Stimulated activated naive CD8-positive, alpha-beta T cell treated with anti-CD3 and anti-CD28 coated beads, Interleukin-15, amount 100 ng/mL, for 72 hours (primary cell): ENCODE results near the gene SH3BP1.

Source experiments
- ATAC-seq: fragments of 150-1000 bp; cut with Tn5 transposase; 2 replicates; pipeline ENCODE4 v1.10.0; 2021; ENCODE audit warnings: mild to moderate bottlenecking, moderate library complexity
- DNase-seq, 2 donors: peaks; one replicate each; pipeline ENCODE4 v3.0.0; 2021 to 2022
- H3K27ac Mint-ChIP-seq, 2 donors: one replicate each; pipeline ENCODE4 v1.8.0; 2022; ENCODE audit warnings: mild to moderate bottlenecking in 2 of 2, mixed read lengths in 2 of 2, moderate library complexity in 2 of 2
- H3K27me3 Mint-ChIP-seq: one replicate; pipeline ENCODE4 v1.8.0; 2022; ENCODE audit warnings: mixed read lengths
- H3K4me1 Mint-ChIP-seq: one replicate; pipeline ENCODE4 v1.8.0; 2022; ENCODE audit warnings: mild to moderate bottlenecking, mixed read lengths
- H3K4me3 Mint-ChIP-seq, 2 donors: one replicate each; pipeline ENCODE4 v1.8.0; 2022; ENCODE audit warnings: mild to moderate bottlenecking in 2 of 2, mixed read lengths in 2 of 2, moderate library complexity in 1 of 2
- H3K9me3 Mint-ChIP-seq, 2 donors: one replicate each; pipeline ENCODE4 v1.8.0; 2022; ENCODE audit warnings: mixed read lengths in 2 of 2

Gene SH3BP1

GRCh38 chr22:37635157-37635556 is 4.3 kb upstream of the SH3BP1 start:
- Mint-ChIP-seq H3K27me3 (no peaks in the 10 kb centered on the region), H3K9me3 (no peaks in the 10 kb centered on the region), H3K4me3 (peak overlapping the region; percentile 73 to 86), H3K4me1 (peaks cover 86% of the 10 kb centered on the region), H3K27ac (peak overlapping the region in 1 of 2 donors; percentile 91)
- no peak for DNase-seq
- ATAC-seq: no peak

- Mint-ChIP-seq H3K27me3 (no peaks in the 10 kb centered on the region), H3K4me3 (peak overlapping the region in 1 of 2 donors; percentile 71), H3K4me1 (peaks cover 89% of the 10 kb centered on the region), H3K27ac (peak overlapping the region; percentile 12 to 88), H3K9me3 (no peaks in the 10 kb centered on the region)
- ATAC-seq (no peak), DNase-seq (peak in 1 of 2 donors; percentile 57)
These were observed 3.1 kb upstream of the SH3BP1 start for GRCh38 chr22:37636186-37636948.

GRCh38 chr22:37636949-37637273 is 2.6 kb upstream of the SH3BP1 start:
- ATAC-seq (no peak), DNase-seq (no peak)
- Mint-ChIP-seq H3K27me3 (no peaks in the 10 kb centered on the region), H3K27ac (peak overlapping the region in 1 of 2 donors; percentile 88), H3K4me3 (peak overlapping the region in 1 of 2 donors; percentile 71), H3K9me3 (no peaks in the 10 kb centered on the region), H3K4me1 (peaks cover 89% of the 10 kb centered on the region)

- H3K27ac Mint-ChIP-seq: peak overlapping the region; percentile 46 to 61
- H3K4me1 Mint-ChIP-seq: peaks cover 89% of the 10 kb centered on the region
- H3K9me3 Mint-ChIP-seq: no peaks in the 10 kb centered on the region
- H3K4me3 Mint-ChIP-seq: peak overlapping the region; percentile 98
- DNase-seq (peak; percentile 42 to 44), ATAC-seq (peak; percentile 15)
- H3K27me3 Mint-ChIP-seq: no peaks in the 10 kb centered on the region
These were observed 939 bp upstream of the SH3BP1 start for GRCh38 chr22:37638391-37639069.

GRCh38 chr22:37639771-37640590 is 512 bp downstream of the SH3BP1 start:
- Mint-ChIP-seq H3K27ac (peak overlapping the region; percentile 98 to 99), H3K27me3 (no peaks in the 10 kb centered on the region), H3K4me3 (peak overlapping the region; percentile 98), H3K9me3 (no peaks in the 10 kb centered on the region), H3K4me1 (peaks cover 89% of the 10 kb centered on the region)
- DNase-seq: peak in 1 of 2 donors; percentile 35
- peak; percentile 9 for ATAC-seq

- Mint-ChIP-seq H3K27me3 (no peaks in the 10 kb centered on the region), H3K27ac (peak overlapping the region; percentile 98 to 99), H3K9me3 (no peaks in the 10 kb centered on the region), H3K4me3 (peak overlapping the region; percentile 98), H3K4me1 (peaks cover 81% of the 10 kb centered on the region)
- DNase-seq (no peak), ATAC-seq (no peak)
These were observed 1.4 kb downstream of the SH3BP1 start for GRCh38 chr22:37640591-37641560.

- Mint-ChIP-seq H3K27ac (peak overlapping the region in 1 of 2 donors; percentile 2), H3K9me3 (no peaks in the 10 kb centered on the region), H3K4me1 (peaks cover 77% of the 10 kb centered on the region)
These were observed 2.1 kb downstream of the SH3BP1 start for GRCh38 chr22:37641561-37641949.

GRCh38 chr22:37643225-37643847 is 3.9 kb downstream of the SH3BP1 start:
- peak overlapping the region; percentile 36 to 56 for H3K4me3 Mint-ChIP-seq
- DNase-seq: peak; percentile 84 to 85
- no peaks in the 10 kb centered on the region for H3K9me3 Mint-ChIP-seq
- peaks cover 66% of the 10 kb centered on the region for H3K4me1 Mint-ChIP-seq
- no peaks in the 10 kb centered on the region for H3K27me3 Mint-ChIP-seq
- H3K27ac Mint-ChIP-seq: peak overlapping the region in 1 of 2 donors; percentile 59
- ATAC-seq: peak; percentile 73

More at GRCh38 chr22:37641561-37641949, 2.1 kb downstream of the SH3BP1 start:
- H3K27me3 Mint-ChIP-seq: no peaks in the 10 kb centered on the region
- DNase-seq (no peak), ATAC-seq (no peak)
- peak overlapping the region; percentile 98 for H3K4me3 Mint-ChIP-seq

GRCh38 chr22:37647317-37647716 is 7.8 kb downstream of the SH3BP1 start:
- no peaks in the 10 kb centered on the region for H3K27me3 Mint-ChIP-seq
- ATAC-seq (no peak), DNase-seq (no peak)
- H3K4me1 Mint-ChIP-seq: peaks cover 36% of the 10 kb centered on the region
- no peaks in the 10 kb centered on the region for H3K9me3 Mint-ChIP-seq
- H3K27ac Mint-ChIP-seq: peak overlapping the region in 1 of 2 donors; percentile 6
- no peak overlapping the region for H3K4me3 Mint-ChIP-seq

- Mint-ChIP-seq H3K9me3 (no peaks in the 10 kb centered on the region), H3K27me3 (no peaks in the 10 kb centered on the region), H3K27ac (peak overlapping the region in 1 of 2 donors; percentile 6), H3K4me1 (peaks cover 30% of the 10 kb centered on the region), H3K4me3 (no peak overlapping the region)
- no peak for ATAC-seq
- DNase-seq: no peak
These were observed 8.5 kb downstream of the SH3BP1 start for GRCh38 chr22:37647928-37648327.

GRCh38 chr22:37650463-37651136 is 11.1 kb downstream of the SH3BP1 start:
- peaks cover 9% of the 10 kb centered on the region for H3K4me1 Mint-ChIP-seq
- ATAC-seq: no peak
- H3K27ac Mint-ChIP-seq: no peak overlapping the region
- H3K9me3 Mint-ChIP-seq: no peaks in the 10 kb centered on the region
- H3K27me3 Mint-ChIP-seq: no peaks in the 10 kb centered on the region
- H3K4me3 Mint-ChIP-seq: no peak overlapping the region
- no peak for DNase-seq

GRCh38 chr22:37654563-37655251 is 15.2 kb downstream of the SH3BP1 start:
- DNase-seq: no peak
- Mint-ChIP-seq H3K27me3 (no peaks in the 10 kb centered on the region), H3K27ac (peak overlapping the region in 1 of 2 donors; percentile 20), H3K9me3 (no peaks in the 10 kb centered on the region), H3K4me1 (peaks cover 23% of the 10 kb centered on the region), H3K4me3 (no peak overlapping the region)
- ATAC-seq: no peak

- ATAC-seq (no peak), DNase-seq (no peak)
- peaks cover 28% of the 10 kb centered on the region for H3K4me1 Mint-ChIP-seq
- H3K27me3 Mint-ChIP-seq: no peaks in the 10 kb centered on the region
- H3K27ac Mint-ChIP-seq: no peak overlapping the region
- no peaks in the 10 kb centered on the region for H3K9me3 Mint-ChIP-seq
- H3K4me3 Mint-ChIP-seq: no peak overlapping the region
These were observed 15.7 kb downstream of the SH3BP1 start for GRCh38 chr22:37655252-37655563.
